Kidney epithelial cell (primary cell): ENCODE measurements around the gene SLC15A4. TPM values are rescaled to one million over a fixed set of nuclear protein-coding genes. Genes with fewer than 3 reads are reported as not detected.

Experiments
- DNase-seq: peaks from one replicate; pipeline ENCODE4 v3.0.0-alpha.2; 2010; ENCODE audit warnings: low read depth
- H3K27me3 ChIP-seq: 2 replicates; pipeline ENCODE4 v1.6.0; 2011; ENCODE audit warnings: low read length; ENCODE audit not compliant: control insufficient read depth, insufficient read depth
- H3K36me3 ChIP-seq: 2 replicates; pipeline ENCODE4 v1.5.1; 2011; ENCODE audit warnings: low read length; ENCODE audit not compliant: control insufficient read depth, insufficient read depth
- H3K4me3 ChIP-seq: 2 replicates; pipeline ENCODE4 v1.5.1; 2011; ENCODE audit warnings: low read depth, mild to moderate bottlenecking, control low read depth, low read length
- total RNA-seq: library from RNA; depleted of rRNA; stranded (reverse); fragments of >200 nt; gene quantifications from 2 replicates; pipeline ENCODE4 v1.2.3, GENCODE V29; 2015
- TF ChIP-seq, protein P1 (sequence below): IDR thresholded peaks from 2 replicates; pipeline ENCODE4 v1.5.1; 2011; ENCODE audit warnings: mild to moderate bottlenecking, moderate library complexity, low read length, control low read depth, inconsistent platforms; ENCODE audit not compliant: insufficient read depth, poor library complexity, severe bottlenecking

SLC15A4 gene
- total RNA-seq, 1 donor from 2014 or later, result 108 TPM

DNA sequence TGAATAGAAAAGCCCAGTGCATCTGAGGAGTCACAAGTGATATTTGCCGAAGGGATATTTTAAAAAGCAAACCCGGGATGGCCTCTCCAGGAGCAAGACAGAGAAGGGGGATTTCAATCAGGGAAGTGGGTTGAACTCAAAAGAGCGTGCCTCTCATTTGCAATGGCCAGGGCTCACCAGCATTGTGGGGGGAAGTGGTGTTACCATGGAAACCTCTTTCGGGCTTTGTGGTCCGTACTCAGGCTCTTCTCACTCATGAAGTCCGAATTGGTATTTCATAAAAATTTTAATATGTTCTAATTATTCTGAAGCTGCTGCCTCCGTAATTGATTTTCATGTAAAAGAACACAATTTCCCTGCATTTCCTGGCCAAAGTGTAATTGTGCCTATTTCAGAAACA lies 79.8 kb downstream of the SLC15A4 start:
- Histone ChIP-seq H3K4me3 (no peak overlapping the region), H3K36me3 (no peaks in the 10 kb centered on the region), H3K27me3 (no peaks in the 10 kb centered on the region)
- no peak for DNase-seq
- TF ChIP-seq, protein P1, sequence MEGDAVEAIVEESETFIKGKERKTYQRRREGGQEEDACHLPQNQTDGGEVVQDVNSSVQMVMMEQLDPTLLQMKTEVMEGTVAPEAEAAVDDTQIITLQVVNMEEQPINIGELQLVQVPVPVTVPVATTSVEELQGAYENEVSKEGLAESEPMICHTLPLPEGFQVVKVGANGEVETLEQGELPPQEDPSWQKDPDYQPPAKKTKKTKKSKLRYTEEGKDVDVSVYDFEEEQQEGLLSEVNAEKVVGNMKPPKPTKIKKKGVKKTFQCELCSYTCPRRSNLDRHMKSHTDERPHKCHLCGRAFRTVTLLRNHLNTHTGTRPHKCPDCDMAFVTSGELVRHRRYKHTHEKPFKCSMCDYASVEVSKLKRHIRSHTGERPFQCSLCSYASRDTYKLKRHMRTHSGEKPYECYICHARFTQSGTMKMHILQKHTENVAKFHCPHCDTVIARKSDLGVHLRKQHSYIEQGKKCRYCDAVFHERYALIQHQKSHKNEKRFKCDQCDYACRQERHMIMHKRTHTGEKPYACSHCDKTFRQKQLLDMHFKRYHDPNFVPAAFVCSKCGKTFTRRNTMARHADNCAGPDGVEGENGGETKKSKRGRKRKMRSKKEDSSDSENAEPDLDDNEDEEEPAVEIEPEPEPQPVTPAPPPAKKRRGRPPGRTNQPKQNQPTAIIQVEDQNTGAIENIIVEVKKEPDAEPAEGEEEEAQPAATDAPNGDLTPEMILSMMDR, result no peak

Other genes starting within 250 kb of the SLC15A4 start
- gene GLT1D1, start 29.5 kb upstream of the SLC15A4 start, total RNA-seq, result 1.3 and 1.7 TPM in 2 replicates